Stimulated activated CD8-positive, alpha-beta memory T cell treated with anti-CD3 and anti-CD28 coated beads, Interleukin-7, amount 100 ng/mL, for 4 hours (primary cell): ENCODE results near the gene NUTM2A.
"Not testable (repeated sequence)": the region's sequence is repeated elsewhere in the genome, so short reads cannot be mapped to it uniquely, and the experiment has no call there.

Source experiments
- DNase-seq, 2 donors: peaks; one replicate each; pipeline ENCODE4 v3.0.0-alpha.2; 2020; ENCODE audit warnings: low read depth in 2 of 2

The NUTM2A gene, protein sequence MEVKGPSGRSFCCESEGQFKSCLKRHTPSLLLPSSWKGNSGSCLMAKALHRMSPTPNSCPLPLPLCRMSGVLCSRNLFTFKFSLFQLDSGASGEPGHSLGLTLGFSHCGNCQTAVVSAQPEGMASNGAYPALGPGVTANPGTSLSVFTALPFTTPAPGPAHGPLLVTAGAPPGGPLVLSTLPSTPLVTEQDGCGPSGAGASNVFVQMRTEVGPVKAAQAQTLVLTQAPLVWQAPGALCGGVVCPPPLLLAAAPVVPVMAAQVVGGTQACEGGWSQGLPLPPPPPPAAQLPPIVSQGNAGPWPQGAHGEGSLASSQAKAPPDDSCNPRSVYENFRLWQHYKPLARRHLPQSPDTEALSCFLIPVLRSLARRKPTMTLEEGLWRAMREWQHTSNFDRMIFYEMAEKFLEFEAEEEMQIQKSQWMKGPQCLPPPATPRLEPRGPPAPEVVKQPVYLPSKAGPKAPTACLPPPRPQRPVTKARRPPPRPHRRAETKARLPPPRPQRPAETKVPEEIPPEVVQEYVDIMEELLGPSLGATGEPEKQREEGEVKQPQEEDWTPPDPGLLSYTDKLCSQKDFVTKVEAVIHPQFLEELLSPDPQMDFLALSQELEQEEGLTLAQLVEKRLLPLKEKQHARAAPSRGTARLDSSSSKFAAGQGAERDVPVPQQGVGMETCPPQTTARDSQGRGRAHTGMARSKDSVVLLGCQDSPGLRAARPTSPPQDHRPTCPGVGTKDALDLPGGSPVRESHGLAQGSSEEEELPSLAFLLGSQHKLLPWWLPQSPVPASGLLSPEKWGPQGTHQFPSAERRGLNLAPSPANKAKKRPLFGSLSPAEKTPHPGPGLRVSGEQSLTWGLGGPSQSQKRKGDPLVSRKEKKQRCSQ

DNA sequence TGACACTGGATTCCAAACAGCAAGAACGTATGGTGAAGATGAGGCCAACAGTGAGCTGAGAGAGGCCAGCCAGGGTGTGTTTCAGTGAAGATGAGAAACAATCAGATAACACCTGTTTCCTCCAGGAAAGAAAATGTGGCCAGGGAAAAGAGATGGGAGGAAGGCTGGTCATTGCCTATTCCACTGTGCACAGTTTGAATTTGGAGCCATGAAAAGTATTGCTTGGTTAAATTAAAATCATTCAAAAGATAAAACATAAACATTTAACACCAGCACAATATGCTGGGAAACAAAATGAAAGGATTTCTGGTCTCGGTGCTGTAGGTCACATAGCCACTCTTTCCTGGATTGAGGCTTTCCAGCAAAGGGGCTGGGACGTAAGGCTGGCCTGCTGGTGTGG lies at the start of gene NUTM2A:
Gene NUTM2A (plus strand): TSS at position 301 of the 400 bp plus-strand sequence. CDS start 383 bp downstream, outside the sequence.
- not testable (repeated sequence) for DNase-seq

DNA sequence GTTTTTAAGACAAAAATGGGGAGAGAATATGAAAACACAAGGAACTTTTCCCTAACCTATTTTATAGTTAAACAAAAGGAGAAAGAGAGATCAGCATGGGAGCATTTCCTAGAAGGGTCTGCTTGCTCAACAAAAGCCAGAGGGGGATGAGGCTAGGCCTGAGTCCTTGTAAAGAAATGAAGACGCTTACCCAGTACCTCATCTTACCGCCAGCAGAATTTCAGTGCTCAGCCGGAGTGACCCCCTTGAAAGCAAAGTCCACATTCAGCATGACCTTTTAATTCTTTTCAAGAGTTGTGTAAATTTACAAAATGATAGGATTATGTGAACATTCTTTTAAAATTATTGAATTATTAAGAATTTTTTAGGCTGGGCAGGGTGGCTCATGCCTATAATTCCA lies 47.7 kb upstream of the NUTM2A start:
- DNase-seq: not testable (repeated sequence)

DNA sequence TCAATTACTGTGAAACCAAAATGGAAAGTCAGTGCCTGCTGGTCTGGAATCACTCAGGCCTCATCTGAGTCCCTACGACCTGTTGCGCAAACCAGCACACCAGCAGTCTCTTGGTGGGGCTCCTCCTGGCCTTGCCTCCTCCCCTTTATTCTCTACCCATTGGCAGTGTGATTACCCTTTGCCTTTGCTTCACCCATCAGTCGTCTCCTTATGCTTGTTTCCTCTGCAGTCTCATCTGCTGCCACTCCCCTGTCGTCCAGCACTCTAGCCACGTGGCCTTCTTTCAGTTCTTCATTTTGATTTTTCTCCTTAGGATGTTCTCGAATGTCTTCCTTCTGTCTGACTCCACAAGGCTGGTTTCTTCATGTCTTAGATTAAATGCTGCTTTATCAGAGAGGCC lies 40.8 kb upstream of the NUTM2A start:
- DNase-seq: not testable (repeated sequence)

DNA sequence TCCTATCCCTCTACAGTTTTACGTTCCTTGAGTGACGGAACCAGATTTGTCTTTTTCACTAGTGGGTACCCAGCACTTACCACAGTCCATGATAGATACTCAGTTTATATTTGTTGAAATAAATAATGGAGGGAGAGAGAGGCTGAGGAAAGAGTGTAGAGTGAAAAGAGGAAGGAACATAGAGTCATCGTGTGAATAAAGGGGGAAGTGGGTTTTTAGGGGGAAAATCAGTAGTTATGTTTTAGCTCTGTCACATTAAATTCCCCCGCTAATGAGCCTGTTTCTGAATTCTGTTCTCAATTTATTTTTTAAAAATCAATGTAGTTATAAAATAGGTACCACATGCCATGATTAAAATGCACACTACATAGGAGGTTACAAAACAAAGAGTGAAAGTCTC lies 39.2 kb upstream of the NUTM2A start:
- not testable (repeated sequence) for DNase-seq

DNA sequence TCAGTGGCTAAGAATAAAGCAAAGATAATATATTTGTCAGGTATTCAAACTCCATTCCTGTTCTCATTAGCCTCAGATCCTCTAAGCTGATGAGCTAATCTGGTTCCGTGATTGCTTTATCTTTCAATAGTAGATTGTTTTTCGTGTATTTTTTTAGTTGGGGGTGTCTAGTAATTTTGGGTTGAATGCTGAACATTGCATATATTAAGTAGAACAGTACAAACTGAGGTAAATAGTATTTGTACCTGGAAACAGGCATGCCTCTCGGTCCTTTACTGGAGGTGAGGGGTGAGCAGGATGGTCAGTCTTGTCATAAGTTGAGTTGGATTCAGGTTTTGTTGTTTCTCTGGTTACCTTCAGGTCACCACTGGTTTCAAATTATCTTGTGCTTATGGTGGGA lies 37.7 kb upstream of the NUTM2A start:
- not testable (repeated sequence) for DNase-seq

DNA sequence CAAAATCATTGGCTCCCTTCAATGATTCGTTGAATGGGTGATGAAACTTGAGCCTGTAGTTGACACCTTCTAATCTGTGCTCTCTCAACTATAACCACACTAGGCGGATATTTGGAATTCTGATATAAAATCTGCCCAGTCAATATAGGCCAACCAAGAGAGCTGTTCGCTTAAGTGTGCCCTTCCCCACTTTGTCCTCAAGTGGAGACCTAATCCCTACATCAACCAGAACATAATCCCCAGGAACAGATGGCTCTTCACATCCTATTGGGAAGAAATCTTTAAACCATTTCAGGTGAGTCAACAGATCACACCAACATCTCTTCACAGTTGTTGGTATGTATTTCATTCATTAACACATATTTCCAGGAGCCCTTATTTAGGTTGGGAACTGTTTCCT lies 33.4 kb upstream of the NUTM2A start:
- not testable (repeated sequence) for DNase-seq

DNA sequence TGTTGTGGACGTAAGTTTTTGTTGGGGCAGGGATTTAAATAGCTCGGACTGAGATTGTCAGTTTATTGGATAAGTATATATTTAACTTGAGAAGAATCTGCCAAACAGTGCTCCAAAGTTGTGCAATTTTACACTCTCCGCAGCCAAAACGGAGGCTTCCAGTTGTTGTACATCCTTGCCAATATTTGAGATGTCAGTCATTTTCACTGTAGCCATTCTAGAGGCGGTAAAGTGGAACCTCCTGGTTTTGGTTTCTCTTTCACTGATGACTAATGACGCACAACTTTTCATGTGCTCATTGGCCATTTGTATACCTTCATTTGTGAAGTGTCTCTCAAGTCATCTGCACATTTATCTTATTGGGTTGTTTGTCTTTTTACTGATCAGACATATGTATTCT lies 24.3 kb upstream of the NUTM2A start:
- DNase-seq: not testable (repeated sequence)

DNA sequence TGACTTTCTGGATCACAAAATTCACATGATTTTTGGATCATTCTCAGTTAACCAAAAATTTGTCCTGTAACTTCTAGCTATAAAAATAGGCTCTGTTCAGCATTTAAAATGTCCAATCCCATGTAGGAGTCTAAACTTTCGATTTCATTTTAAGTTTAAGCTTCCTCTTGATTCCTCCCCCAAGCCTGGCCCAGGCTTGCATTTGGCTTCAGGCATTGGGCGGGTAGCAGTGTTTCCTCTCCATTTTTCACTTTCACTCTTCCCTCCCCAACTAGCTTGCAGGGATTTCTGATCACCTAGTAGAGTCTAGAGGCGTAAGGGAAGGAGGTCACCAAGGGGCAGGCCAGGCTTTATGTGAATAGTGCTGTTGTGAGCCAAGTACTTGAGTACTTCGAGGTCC lies 20.4 kb upstream of the NUTM2A start:
- DNase-seq: not testable (repeated sequence)

DNA sequence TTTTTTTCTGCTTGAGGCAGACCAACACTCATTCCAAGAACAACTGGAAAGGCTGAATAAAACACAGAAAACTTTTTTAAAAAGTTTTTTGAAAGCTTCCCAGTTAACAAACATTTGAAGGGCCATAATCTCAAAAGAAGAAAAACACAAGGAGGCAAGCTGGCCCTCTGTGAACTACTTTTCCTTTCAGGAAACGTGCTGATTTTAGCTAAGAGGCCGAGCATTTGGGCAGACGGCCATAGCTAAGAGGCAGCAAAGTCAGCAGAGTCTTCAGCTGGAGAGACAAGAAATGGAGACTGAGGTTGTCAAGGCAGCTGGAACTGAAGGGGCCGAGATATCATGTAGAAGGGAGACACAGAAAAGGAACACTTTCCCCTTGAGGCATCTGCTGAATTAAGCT lies 18.3 kb upstream of the NUTM2A start:
- not testable (repeated sequence) for DNase-seq

DNA sequence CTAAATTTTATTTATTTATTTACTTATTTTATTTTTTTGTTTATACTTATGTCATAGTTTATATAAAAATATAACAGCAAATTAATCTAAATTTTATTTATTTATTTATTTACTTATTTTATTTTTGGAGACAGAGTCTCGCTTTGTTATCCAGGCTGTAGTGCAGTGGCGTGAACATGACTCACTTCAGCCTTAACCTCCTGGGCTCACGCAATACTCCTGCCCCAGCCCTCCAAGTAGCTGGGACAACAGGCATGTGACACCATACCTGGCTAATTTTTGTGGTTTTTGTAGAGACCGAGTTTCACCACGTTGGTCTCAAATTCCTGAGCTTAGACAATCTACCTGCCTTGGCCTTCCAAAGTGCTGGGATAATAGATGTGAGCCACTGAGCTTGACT lies 14.9 kb upstream of the NUTM2A start:
- not testable (repeated sequence) for DNase-seq

DNA sequence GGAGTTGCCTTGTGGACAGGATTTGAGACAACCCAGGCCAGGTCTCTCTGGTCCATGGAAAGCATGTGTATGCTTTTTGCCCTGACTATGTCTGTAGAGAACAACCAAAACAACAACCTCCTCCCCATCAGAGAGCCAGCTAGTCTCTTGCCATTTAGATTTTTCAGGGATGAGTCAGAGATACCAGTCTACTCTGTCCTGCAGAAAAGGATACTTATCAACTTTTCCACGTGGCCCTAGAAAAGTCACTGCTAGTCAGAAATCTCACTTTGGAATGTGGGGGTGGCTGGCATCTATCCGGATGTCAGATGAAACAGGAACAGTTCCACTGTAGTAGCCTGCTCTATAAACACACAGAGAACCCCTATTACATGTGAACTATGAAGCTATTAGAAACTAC lies 13.4 kb upstream of the NUTM2A start:
- not testable (repeated sequence) for DNase-seq

DNA sequence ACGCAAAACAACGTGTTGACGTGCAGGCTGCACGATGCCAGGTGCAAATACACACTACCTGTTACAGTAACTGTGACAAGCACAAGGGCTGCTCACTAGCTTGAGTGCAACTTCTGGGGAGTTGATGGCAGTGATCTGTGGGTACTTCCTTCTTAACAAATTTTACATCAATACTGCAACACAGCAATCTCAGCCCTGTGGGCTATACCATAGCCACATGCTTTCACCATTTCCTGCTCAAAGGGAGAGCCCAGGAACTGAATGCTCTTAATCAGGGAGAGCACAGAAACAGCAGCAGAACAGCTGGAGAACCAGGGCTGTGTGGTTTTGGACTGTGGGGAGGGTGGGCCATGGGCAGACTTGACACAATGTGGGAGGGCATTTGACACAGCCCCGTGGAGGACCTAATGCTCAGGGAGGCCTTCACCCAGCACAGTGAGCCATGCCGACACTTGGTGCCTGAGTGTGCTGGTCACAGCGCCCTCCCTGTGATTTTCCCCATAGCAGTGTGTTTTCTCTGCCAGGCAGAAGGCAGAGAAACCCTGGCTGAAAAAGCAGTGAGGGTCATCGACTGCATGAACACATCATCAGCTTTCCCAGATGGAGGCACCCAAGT lies 12.0 kb upstream of the NUTM2A start:
- not testable (repeated sequence) for DNase-seq

DNA sequence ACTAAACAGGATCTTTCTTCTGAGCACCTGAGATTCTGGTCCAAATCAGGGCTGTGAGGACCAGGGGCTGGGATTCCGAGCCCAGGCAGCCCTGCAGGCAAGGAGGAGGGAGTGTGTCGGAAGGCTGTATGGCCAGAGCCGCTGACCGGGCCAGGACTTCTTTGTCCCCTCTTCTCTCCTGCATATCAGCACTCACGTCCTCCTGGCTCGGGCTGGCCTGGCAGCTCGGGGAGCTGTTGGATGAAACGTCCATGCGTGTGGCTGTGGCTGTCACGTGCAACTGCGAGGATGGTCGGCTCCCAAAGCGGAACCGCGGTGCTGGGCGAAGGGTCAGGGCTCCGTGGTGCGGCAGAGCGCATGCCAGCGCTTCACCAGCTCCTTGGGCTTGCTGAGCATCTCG lies 11.4 kb upstream of the NUTM2A start:
- DNase-seq: not testable (repeated sequence)

DNA sequence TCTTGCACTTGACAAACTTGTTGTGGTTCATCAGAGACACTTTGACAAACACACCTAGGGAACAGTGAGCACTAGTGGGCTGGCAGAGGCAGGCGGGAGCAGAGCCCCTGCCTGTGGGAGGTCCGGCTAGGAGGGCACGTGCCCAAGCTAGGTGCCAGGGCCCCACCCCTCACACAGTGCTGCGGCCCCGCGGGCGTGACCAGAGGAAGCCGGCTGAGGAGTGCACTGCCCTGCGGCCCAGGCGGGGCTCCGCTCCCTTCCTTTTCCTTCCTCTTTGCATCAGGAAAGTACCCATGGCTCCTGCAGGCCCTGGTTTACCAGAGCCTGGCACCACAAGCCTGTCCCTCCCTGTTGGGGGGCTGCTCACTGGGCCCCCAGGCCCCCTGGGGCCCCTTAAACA lies 9.1 kb upstream of the NUTM2A start:
- not testable (repeated sequence) for DNase-seq

DNA sequence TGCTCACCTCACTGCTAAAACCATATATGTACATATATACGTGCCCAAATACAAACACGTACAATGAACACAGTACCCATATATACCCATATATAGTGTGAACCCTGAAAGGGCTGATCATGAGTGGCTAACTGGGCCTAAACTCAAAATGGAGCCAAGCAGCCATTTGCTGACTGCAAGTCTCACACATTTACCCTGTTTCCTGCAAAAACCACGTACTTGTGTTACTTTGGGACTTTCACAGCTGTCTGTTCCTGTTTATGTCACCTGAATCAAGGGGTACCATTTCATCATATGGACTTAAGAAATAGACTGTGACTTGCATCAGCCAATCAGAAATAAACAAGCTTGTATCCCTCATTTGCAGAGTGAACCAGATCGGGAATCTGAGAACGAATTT lies 5.9 kb upstream of the NUTM2A start:
- DNase-seq: not testable (repeated sequence)

DNA sequence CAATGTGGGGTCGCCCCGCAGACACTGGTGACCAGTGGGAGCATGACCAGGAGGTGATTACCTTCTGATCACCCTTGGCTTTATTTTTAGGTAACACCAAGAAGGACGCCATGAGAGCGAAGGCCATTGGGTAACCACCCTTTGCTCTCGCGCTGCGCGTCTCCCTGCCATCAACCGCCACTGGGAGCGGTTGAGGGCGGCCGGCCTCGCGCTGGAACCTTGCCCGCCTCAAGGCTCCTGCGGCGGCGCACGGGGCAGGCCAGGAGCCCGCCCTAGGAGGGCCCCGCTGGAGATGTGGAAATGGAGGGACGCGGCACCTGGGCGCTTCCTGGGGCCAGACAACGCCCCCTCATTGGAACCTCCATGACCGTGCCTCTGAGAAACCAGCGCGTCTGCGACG lies 2.5 kb upstream of the NUTM2A start:
- DNase-seq: not testable (repeated sequence)

DNA sequence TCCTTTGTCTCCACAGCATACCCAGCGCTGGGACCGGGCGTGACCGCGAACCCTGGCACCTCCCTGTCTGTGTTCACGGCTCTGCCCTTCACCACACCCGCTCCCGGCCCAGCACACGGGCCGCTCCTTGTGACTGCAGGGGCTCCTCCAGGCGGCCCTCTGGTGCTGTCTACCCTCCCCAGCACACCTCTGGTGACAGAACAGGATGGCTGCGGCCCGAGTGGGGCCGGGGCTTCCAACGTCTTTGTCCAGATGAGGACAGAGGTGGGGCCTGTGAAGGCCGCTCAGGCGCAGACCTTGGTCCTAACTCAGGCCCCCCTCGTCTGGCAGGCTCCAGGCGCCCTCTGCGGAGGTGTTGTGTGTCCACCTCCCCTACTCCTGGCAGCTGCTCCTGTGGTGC lies 3.0 kb downstream of the NUTM2A start:
- not testable (repeated sequence) for DNase-seq

DNA sequence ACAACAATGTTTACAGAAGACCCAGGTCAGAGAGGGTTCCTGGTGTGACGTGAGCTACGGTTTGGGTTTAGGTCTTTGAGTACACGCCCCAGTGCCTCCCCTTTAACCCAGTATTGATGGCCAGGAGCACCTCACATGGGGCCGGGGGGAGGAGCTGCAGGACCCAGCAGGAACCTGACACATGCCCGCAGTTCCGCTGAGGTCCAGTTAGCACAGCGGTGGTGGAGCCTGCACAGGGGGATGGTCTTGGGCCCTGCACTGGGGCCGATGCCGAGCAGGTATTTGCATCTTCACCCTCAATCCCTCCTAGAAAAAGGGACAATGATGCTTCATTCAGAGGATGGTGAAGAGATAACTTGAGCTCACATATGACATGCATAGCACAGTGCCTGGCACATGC lies 4.0 kb downstream of the NUTM2A start:
- DNase-seq: not testable (repeated sequence)

DNA sequence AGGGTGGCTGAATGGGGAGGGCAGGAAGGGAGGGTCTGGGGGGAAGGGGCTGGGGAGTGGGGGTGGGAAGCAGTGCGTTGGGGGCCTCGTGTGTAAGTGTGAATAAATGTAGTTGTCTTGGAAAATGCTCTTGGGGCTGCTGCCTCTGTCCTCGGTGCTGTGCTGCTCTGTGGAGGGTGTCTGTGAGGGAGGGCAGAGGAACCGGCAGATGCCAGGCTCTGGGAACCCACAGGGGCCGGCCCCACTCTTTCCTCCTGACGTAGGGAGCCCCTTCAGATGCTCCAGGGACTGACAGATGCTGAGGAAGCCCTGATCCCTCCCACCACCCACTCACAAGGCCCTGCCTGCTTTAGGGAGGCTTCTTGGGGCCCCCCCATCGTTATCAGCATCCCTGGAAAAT lies 9.6 kb downstream of the NUTM2A start:
- DNase-seq: not testable (repeated sequence)

DNA sequence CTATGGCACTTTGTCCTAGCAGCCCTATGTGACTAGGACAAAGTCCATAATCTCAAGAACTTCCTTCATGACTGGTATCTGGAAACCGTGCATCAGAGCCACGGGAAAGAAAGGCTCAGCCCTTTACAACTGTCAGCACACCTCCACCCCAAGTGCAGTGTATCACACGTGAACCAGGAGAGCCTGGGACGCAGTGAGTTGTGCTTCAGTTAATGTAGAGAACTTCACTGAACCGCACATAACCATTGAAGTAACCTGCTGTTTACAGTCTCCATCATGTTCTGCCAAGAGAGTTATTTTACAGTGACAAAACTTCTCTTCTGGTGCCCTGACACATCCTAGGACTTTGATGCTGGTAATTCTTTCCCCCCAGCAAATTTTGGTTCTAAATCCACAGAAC lies 12.0 kb downstream of the NUTM2A start:
- not testable (repeated sequence) for DNase-seq

DNA sequence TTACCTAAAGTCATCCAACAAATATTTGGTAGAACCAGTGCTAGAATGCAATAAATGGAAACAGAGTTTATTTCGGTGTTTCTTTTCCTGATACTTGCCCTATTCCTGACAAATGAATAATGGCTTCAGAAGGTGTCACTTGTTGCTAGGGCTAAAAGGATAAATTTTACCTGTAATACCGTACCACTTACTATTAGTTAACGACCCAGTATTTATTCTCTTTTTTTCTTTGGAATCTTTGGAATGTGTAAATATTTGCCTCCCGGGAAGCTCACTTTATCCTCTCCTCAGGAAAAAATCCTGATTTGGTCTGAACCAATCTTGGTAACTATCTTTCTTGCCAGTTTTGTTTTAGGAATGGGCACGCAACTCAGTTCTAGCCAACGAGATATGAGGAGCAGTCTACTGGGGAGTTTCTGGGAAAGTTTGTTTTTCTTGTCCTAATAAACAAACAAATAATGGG lies 14.1 kb downstream of the NUTM2A start:
- not testable (repeated sequence) for DNase-seq

DNA sequence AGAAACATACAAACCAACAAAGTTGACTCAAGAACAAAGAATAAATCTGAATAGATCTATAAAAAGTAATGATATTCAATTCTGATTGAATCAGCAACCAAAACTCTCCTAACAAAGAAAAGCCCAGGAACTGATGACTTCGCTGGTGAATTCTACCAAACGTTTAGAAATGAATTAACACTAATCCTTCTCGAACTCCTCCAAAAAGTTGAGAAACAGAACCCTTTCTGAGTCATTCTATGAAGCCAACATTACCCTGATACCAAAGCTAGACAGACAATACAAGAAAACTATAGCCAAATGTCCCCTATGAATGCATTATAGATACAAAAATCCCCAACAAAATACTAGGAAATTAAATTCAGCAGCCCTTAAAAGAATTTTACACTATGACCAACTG lies 16.9 kb downstream of the NUTM2A start:
- DNase-seq: not testable (repeated sequence)
